CD14-positive monocyte (primary cell): Measurements from ENCODE around the gene LRRC59. TPM values are rescaled to one million over a fixed set of nuclear protein-coding genes. Genes with fewer than 3 reads are reported as not detected.
"Not testable (repeated sequence)": the region's sequence is repeated elsewhere in the genome, so short reads cannot be mapped to it uniquely, and the experiment has no call there.

Experiments used
- DNase-seq, 3 donors: peaks; one replicate each; pipeline ENCODE4 v3.0.0-alpha.2; 2011 to 2022
- H2AFZ ChIP-seq: 2 replicates; pipeline ENCODE4 v1.6.0; 2012; ENCODE audit warnings: mild to moderate bottlenecking, low read depth, low read length, inconsistent platforms; ENCODE audit not compliant: insufficient read depth, poor library complexity, severe bottlenecking
- H3K27ac ChIP-seq, 2 donors: 1 replicate in 1 of 2; 2 replicates in 1 of 2; pipeline ENCODE4 v1.5.1; 2012 to 2013; ENCODE audit warnings: low read length in 2 of 2, control low read depth in 1 of 2, inconsistent platforms in 1 of 2, low read depth in 1 of 2, mild to moderate bottlenecking in 1 of 2
- H3K27me3 ChIP-seq, 2 donors: one replicate each; pipeline versions ENCODE4 v1.6.0 to v1.6.1; 2011 to 2013; ENCODE audit warnings: low read length in 2 of 2; ENCODE audit not compliant: control insufficient read depth in 2 of 2, insufficient read depth in 2 of 2
- H3K36me3 ChIP-seq, 2 donors: replicated peaks in 1 of 2; 1 replicate in 1 of 2; 2 replicates in 1 of 2; pipeline versions ENCODE4 v1.5.1 to v1.6.1; 2012 to 2013; ENCODE audit warnings: low read length in 2 of 2, control low read depth in 1 of 2, inconsistent platforms in 1 of 2, mild to moderate bottlenecking in 1 of 2; ENCODE audit not compliant: insufficient read depth in 2 of 2, control insufficient read depth in 1 of 2
- H3K4me1 ChIP-seq, 2 donors: 1 replicate in 1 of 2; 2 replicates in 1 of 2; pipeline versions ENCODE4 v1.5.1 to v1.6.1; 2012 to 2013; ENCODE audit warnings: low read length in 2 of 2, control low read depth in 1 of 2, inconsistent platforms in 1 of 2, mild to moderate bottlenecking in 1 of 2, moderate library complexity in 1 of 2; ENCODE audit not compliant: insufficient read depth in 2 of 2, control insufficient read depth in 1 of 2
- H3K4me2 ChIP-seq: replicated peaks from 2 replicates; pipeline ENCODE3; 2012; ENCODE audit warnings: low read length, moderate library complexity, mild to moderate bottlenecking; ENCODE audit not compliant: poor library complexity, severe bottlenecking; ENCODE audit errors: extremely low read depth
- H3K4me3 ChIP-seq, 3 experiments: fragments of 200-600 bp in 1 of 3; sonication (generic) in 1 of 3; replicated peaks in 1 of 3; 1 replicate in 2 of 3; 2 replicates in 1 of 3; pipeline ENCODE4 v1.5.1; 2011 to 2013; ENCODE audit warnings: low read length in 3 of 3, mild to moderate bottlenecking in 3 of 3, control low read depth in 2 of 3, low read depth in 2 of 3, inconsistent platforms in 1 of 3, moderate library complexity in 1 of 3
- H3K79me2 ChIP-seq: 2 replicates; pipeline ENCODE4 v1.6.0; 2012; ENCODE audit warnings: mild to moderate bottlenecking, control low read depth, inconsistent platforms, low read length, moderate library complexity; ENCODE audit not compliant: insufficient read depth
- H3K9ac ChIP-seq: 2 replicates; pipeline ENCODE4 v1.6.0; 2017; ENCODE audit warnings: low read length, mild to moderate bottlenecking; ENCODE audit not compliant: insufficient read depth, poor library complexity, severe bottlenecking
- H3K9me3 ChIP-seq, 2 donors: replicated peaks in 1 of 2; 1 replicate in 1 of 2; 2 replicates in 1 of 2; pipeline versions ENCODE4 v1.5.1 to v1.6.1; 2012 to 2013; ENCODE audit warnings: low read length in 2 of 2, control low read depth in 1 of 2; ENCODE audit not compliant: control insufficient read depth in 1 of 2, insufficient read depth in 1 of 2
- H4K20me1 ChIP-seq: 2 replicates; pipeline ENCODE4 v1.6.0; 2012; ENCODE audit warnings: mild to moderate bottlenecking, low read length, control low read depth, moderate library complexity; ENCODE audit not compliant: insufficient read depth
- H3K27ac Mint-ChIP-seq, 7 donors: one replicate each; pipeline ENCODE4 v1.8.0; 2020; ENCODE audit warnings: mild to moderate bottlenecking in 7 of 7, mixed read lengths in 7 of 7, moderate library complexity in 6 of 7, inconsistent platforms in 2 of 7
- H3K27me3 Mint-ChIP-seq, 3 donors: one replicate each; pipeline ENCODE4 v1.8.0; 2021 to 2022; ENCODE audit warnings: low read depth in 3 of 3, mild to moderate bottlenecking in 3 of 3, mixed read lengths in 3 of 3, moderate library complexity in 3 of 3, inconsistent platforms in 1 of 3
- H3K36me3 Mint-ChIP-seq, 2 donors: one replicate each; pipeline ENCODE4 v1.8.0; 2020; ENCODE audit warnings: mixed read lengths in 2 of 2, inconsistent platforms in 1 of 2, mild to moderate bottlenecking in 1 of 2
- H3K4me1 Mint-ChIP-seq: one replicate; pipeline ENCODE4 v1.8.0; 2020; ENCODE audit warnings: mild to moderate bottlenecking, mixed read lengths
- H3K4me3 Mint-ChIP-seq, 2 donors: one replicate each; pipeline ENCODE4 v1.8.0; 2020; ENCODE audit warnings: mild to moderate bottlenecking in 2 of 2, mixed read lengths in 2 of 2, moderate library complexity in 1 of 2
- H3K9me3 Mint-ChIP-seq, 7 donors: one replicate each; pipeline ENCODE4 v1.8.0; 2020 to 2022; ENCODE audit warnings: mixed read lengths in 7 of 7, mild to moderate bottlenecking in 6 of 7, moderate library complexity in 6 of 7, inconsistent platforms in 2 of 7
- WGBS: methylation state at CpG from one replicate; pipeline ENCODE4 v1.1.5; 2013; ENCODE audit warnings: missing lambda C conversion rate; ENCODE audit not compliant: insufficient coverage; 5-methylcytosine and 5-hydroxymethylcytosine counted together
- intact Hi-C, 2 donors: fragments of 100-400 bp; cut with micrococcal nuclease; formaldehyde crosslinking; loops; one replicate each; pipeline versions ENCODE4 v1.15.0 to v1.15.1; 2023
- polyA plus RNA-seq, 3 donors: library from polyadenylated mRNA; depleted of rRNA in 1 of 3; unstranded in 2 of 3; stranded (reverse) in 1 of 3; fragments of 300-500 nt in 2 of 3; fragments of >200 nt in 1 of 3; fragmentation: Illumina TruSeq in 2 of 3; gene quantifications; 1 replicate in 2 of 3; 2 replicates in 1 of 3; pipeline ENCODE4 v1.2.3, GENCODE V29; 2012 to 2021
- TF ChIP-seq, protein P1 (sequence below): fragments of 200-600 bp; IDR thresholded peaks from one replicate; pipeline ENCODE4 v1.8.0; 2022; ENCODE audit warnings: antibody characterized with exemption, mild to moderate bottlenecking

Gene LRRC59
- polyA plus RNA-seq, 3 donors = 36.6 to 48.9 (median 45.7) TPM

DNA sequence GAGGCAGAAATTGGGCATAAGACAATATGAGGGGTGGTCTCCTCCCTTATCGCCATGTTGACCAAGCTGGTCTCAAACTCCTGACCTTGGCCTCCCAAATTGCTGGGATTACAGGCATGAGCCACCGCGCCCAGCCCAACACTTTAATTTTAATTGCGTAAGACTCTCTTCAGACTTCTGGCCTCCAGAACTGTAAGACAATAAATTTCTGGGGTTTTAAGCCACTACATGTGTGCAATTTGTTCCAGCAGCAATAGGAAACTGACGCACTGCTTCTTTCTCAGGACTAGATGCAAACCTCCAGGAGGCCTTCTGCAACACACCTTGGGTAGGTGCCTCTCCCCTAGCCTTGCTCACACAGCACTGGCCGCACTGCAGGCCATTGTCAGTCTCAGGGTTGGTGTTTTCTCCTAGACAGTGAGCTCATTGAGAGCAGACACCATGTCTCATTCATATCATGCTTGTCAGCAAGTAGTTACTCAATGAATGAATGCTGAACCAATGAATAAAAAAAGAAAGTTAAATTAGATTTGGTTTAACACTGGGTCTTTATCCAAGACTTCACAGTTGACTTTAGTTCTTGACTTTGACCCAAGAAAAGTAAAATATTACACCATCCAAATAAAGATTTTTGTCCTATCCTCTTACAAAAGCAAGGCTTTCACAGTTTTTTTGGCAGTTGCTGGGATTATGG is 23.2 kb upstream of the LRRC59 start:
- H3K36me3 ChIP-seq = no peaks in the 10 kb centered on the region
- H3K9me3 ChIP-seq = no peaks in the 10 kb centered on the region
- WGBS = 74% methylated on average over 5 of the region's 6 CpGs
- DNase-seq = no peak
- Mint-ChIP-seq H3K9me3 (peaks cover 0 to 5% (median 3%) of the 10 kb centered on the region in 7 donors), H3K27me3 (peaks cover 0 to 3% (median 3%) of the 10 kb centered on the region in 3 donors), H3K36me3 (no peaks in the 10 kb centered on the region), H3K4me1 (peaks cover 39% of the 10 kb centered on the region), H3K4me3 (peak overlapping the region in 1 of 2 donors; percentile 69), H3K27ac (peak overlapping the region in 5 of 7 donors; percentile 84 to 94 (median 89))
- H3K9ac ChIP-seq = peak overlapping the region; percentile 59
- TF ChIP-seq, protein P1, sequence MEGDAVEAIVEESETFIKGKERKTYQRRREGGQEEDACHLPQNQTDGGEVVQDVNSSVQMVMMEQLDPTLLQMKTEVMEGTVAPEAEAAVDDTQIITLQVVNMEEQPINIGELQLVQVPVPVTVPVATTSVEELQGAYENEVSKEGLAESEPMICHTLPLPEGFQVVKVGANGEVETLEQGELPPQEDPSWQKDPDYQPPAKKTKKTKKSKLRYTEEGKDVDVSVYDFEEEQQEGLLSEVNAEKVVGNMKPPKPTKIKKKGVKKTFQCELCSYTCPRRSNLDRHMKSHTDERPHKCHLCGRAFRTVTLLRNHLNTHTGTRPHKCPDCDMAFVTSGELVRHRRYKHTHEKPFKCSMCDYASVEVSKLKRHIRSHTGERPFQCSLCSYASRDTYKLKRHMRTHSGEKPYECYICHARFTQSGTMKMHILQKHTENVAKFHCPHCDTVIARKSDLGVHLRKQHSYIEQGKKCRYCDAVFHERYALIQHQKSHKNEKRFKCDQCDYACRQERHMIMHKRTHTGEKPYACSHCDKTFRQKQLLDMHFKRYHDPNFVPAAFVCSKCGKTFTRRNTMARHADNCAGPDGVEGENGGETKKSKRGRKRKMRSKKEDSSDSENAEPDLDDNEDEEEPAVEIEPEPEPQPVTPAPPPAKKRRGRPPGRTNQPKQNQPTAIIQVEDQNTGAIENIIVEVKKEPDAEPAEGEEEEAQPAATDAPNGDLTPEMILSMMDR = no peak
- H2AFZ ChIP-seq = peak overlapping the region; percentile 77
- H3K27ac ChIP-seq = peak overlapping the region; percentile 39 to 79
- H3K4me2 ChIP-seq = peak overlapping the region; percentile 72
- no peaks in the 10 kb centered on the region for H3K27me3 ChIP-seq
- peaks cover 36 to 39% of the 10 kb centered on the region in 2 donors for H3K4me1 ChIP-seq
- H3K79me2 ChIP-seq = no peaks in the 10 kb centered on the region
- intact Hi-C loops = no loop called here
- H4K20me1 ChIP-seq = no peaks in the 10 kb centered on the region
- peak overlapping the region in 1 of 3 experiments; percentile 68 for H3K4me3 ChIP-seq

DNA sequence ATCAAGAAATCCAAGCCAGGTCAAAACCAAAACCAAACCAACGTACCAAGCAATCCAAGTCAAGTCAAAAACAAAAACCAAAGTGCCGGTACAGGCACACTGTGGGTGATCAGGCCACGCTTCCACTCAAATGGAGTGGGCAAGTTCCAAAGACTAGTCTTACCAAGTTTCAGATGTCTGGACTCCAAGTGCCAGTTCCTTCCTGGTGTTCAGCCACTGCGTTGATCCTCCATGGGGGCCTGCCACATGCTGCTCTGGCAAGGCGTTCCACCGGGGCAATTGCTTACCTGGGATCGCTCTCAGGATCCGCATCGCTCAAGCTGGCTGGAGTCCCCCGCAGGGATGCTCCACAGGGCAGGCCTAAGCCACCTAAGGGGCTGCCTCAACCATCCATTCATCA is 22.3 kb upstream of the LRRC59 start:
- peaks cover 30% of the 10 kb centered on the region for H3K4me1 Mint-ChIP-seq
- H3K9ac ChIP-seq, H3K36me3 Mint-ChIP-seq, H3K27ac ChIP-seq, H2AFZ ChIP-seq, H3K27me3 ChIP-seq, H3K4me3 ChIP-seq, H3K4me2 ChIP-seq, H3K4me3 Mint-ChIP-seq, intact Hi-C loops, H3K27me3 Mint-ChIP-seq, H3K9me3 ChIP-seq, H3K27ac Mint-ChIP-seq, H3K9me3 Mint-ChIP-seq, DNase-seq, H4K20me1 ChIP-seq, H3K79me2 ChIP-seq, H3K36me3 ChIP-seq: not testable (repeated sequence)
- 94% methylated on average over 7 of the region's 10 CpGs for WGBS
- peaks cover 26 to 29% of the 10 kb centered on the region in 2 donors for H3K4me1 ChIP-seq
